Prostate gland (tissue), 2 donors: ENCODE data around the gene TIGD3.

Experiments used
- POLR2A ChIP-seq: fragments of 450-650 bp; IDR thresholded peaks from one replicate; pipeline ENCODE4 v1.6.1; 2016; ENCODE audit warnings: antibody characterized with exemption, mild to moderate bottlenecking
- TF ChIP-seq, protein P1 (sequence below), 4 experiments: fragments of 200-600 bp in 2 of 4; fragments of 450-650 bp in 2 of 4; sonication (generic) in 2 of 4; IDR thresholded peaks; 1 replicate in 3 of 4; 2 replicates in 1 of 4; pipeline ENCODE4 v1.5.1; 2016 to 2019; ENCODE audit warnings: antibody characterized with exemption in 4 of 4, mild to moderate bottlenecking in 2 of 4, moderate library complexity in 2 of 4

DNA sequence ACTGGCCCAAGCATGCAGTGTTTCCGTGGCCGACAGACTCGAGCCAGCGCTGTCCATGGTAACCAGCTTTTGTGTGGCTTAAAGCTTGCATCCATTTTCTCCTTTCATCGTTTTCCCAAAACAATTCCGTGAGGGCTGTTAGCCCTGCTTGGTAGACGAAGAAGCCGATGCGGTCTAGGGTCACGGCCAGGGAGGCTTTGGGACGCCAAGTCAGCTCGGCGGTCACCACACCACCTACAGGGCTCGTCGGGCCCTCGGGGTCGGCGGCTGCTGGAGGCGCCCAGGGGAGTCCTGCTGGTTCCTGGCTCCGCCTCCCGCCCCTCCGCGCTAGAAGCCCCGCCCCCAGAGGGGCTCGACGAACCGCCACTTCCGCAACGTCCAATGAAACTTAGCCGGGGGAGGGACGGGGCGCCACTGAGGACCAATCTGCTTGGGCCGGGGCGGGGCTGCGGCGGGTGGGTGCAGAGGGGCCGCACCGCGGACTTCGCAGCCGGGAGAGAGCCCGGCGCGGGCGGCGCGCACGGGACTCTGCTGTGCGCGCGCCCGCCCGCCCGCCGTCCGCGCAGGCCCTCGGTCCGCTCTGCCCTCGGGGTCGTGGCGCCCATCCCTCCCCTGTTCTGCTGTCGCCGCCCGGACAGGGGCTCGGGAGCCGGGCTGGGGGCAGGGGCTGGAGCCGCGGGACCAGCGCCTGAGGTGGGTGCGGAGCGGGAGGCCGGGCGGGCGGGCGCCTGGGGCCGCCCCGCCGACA is at the start of gene TIGD3:
- TF ChIP-seq, protein P1, sequence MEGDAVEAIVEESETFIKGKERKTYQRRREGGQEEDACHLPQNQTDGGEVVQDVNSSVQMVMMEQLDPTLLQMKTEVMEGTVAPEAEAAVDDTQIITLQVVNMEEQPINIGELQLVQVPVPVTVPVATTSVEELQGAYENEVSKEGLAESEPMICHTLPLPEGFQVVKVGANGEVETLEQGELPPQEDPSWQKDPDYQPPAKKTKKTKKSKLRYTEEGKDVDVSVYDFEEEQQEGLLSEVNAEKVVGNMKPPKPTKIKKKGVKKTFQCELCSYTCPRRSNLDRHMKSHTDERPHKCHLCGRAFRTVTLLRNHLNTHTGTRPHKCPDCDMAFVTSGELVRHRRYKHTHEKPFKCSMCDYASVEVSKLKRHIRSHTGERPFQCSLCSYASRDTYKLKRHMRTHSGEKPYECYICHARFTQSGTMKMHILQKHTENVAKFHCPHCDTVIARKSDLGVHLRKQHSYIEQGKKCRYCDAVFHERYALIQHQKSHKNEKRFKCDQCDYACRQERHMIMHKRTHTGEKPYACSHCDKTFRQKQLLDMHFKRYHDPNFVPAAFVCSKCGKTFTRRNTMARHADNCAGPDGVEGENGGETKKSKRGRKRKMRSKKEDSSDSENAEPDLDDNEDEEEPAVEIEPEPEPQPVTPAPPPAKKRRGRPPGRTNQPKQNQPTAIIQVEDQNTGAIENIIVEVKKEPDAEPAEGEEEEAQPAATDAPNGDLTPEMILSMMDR (IDR thresholded peaks at IDR 0.05): no peak
- TF ChIP-seq POLR2A: peak; percentile 76
